Psoas muscle (tissue), 8 donors: ENCODE results near the gene MAPK4. TPM values are rescaled to one million over a fixed set of nuclear protein-coding genes. Genes with fewer than 3 reads are reported as not detected.

Source experiments
- ATAC-seq, 4 donors: fragments of 200-7000 bp; cut with Tn5 transposase; one replicate each; pipeline ENCODE4 v1.9.1; 2020; ENCODE audit warnings: moderate library complexity in 3 of 4, mild to moderate bottlenecking in 2 of 4
- DNase-seq, 2 donors: peaks; one replicate each; pipeline ENCODE4 v3.0.0-alpha.2; 2020
- H3K27ac ChIP-seq: fragments of 200-600 bp; one replicate; pipeline ENCODE4 v1.8.0; 2022
- H3K27me3 ChIP-seq, 3 donors: fragments of 200-600 bp in 1 of 3; one replicate each; pipeline versions ENCODE4 v1.6.1 to v1.8.0; 2013 to 2022; ENCODE audit warnings: low read length in 2 of 3, mild to moderate bottlenecking in 2 of 3, moderate library complexity in 1 of 3; ENCODE audit not compliant: insufficient read depth in 3 of 3
- H3K36me3 ChIP-seq, 2 donors: fragments of 200-600 bp in 1 of 2; one replicate each; pipeline versions ENCODE4 v1.6.1 to v1.8.0; 2013 to 2022; ENCODE audit warnings: low read depth in 1 of 2, mild to moderate bottlenecking in 1 of 2, moderate library complexity in 1 of 2; ENCODE audit not compliant: insufficient read depth in 1 of 2
- H3K4me1 ChIP-seq: fragments of 200-600 bp; one replicate; pipeline ENCODE4 v1.8.0; 2022
- H3K4me3 ChIP-seq: fragments of 200-600 bp; one replicate; pipeline ENCODE4 v1.8.0; 2022; ENCODE audit warnings: mild to moderate bottlenecking
- H3K9me3 ChIP-seq: fragments of 200-600 bp; one replicate; pipeline ENCODE4 v1.8.0; 2022
- CTCF ChIP-seq: fragments of 200-600 bp; IDR thresholded peaks from one replicate; pipeline ENCODE4 v1.8.0; 2022; ENCODE audit warnings: antibody characterized with exemption
- WGBS, 3 donors: extraction: QIAGEN DNeasy Blood & Tissue Kit; methylation state at CpG; one replicate each; pipeline versions ENCODE4 v1.1.6 to v1.1.7; 2013; 5-methylcytosine and 5-hydroxymethylcytosine counted together
- intact Hi-C, 2 donors: fragments of 100-400 bp; cut with DNase I; formaldehyde crosslinking; loops; one replicate each; pipeline versions ENCODE4 v1.11.0 to v1.14.2; 2022
- polyA plus RNA-seq, 3 donors: library from polyadenylated mRNA; stranded (reverse); fragments of 200-250 nt; gene quantifications; one replicate each; pipeline ENCODE4 v1.2.3, GENCODE V29; 2013
- total RNA-seq, 4 donors: library from RNA; stranded (reverse); fragmentation: NEBNext Ultra II Directional in 2 of 4; extraction: Animal tissue kit (Norgen Biotek cat#: 25700) in 2 of 4; gene quantifications; one replicate each; pipeline versions ENCODE4 v1.2.1 to v1.2.4, GENCODE V29; 2021 to 2023
- donor health status: healthy with polysubstance abuse.
- donor health status: DM: no; HTN: no; CAD: no; lungs with moderate emphysema.
- donor health status: Bipolar disorder and iron deficiency.
- donor health status: healthy.
- donor health status: DM: yes; HTN: yes; CAD: no.
- donor health status: DM: no; HTN: no; CAD: no.
- donor health status: DM: no; HTN: no; CAD: no.
- donor health status: DM: yes; HTN: yes; CAD: no.

Gene MAPK4
- total and polyA plus RNA-seq, 7 donors = 0.36 to 1.8 (median 0.68) TPM

GRCh38 chr18:50747849-50748242 lies 188.0 kb downstream of the MAPK4 start:
- H3K36me3 ChIP-seq = no peaks in the 10 kb centered on the region
- no peaks in the 10 kb centered on the region for H3K27me3 ChIP-seq
- H3K27ac ChIP-seq = no peak overlapping the region
- H3K4me3 ChIP-seq = no peak overlapping the region
- no peak for DNase-seq
- ATAC-seq = no peak
- 0 to 59% (median 3%) methylated on average over 1 of the region's 1 CpG for WGBS, 3 donors
- no peak for TF ChIP-seq CTCF
- intact Hi-C loops = no loop called here
- no peaks in the 10 kb centered on the region for H3K4me1 ChIP-seq
- H3K9me3 ChIP-seq = peaks cover 4% of the 10 kb centered on the region

GRCh38 chr18:50748243-50749229 lies 188.6 kb downstream of the MAPK4 start:
- no peak overlapping the region for H3K27ac ChIP-seq
- no peaks in the 10 kb centered on the region for H3K4me1 ChIP-seq
- 50 to 56% (median 53%) methylated on average over 9 of the region's 9 CpGs for WGBS, 3 donors
- no peak for TF ChIP-seq CTCF
- intact Hi-C loops = no loop called here
- DNase-seq (no peak), ATAC-seq (no peak)
- no peaks in the 10 kb centered on the region for H3K27me3 ChIP-seq
- H3K9me3 ChIP-seq = no peaks in the 10 kb centered on the region
- H3K4me3 ChIP-seq = no peak overlapping the region
- no peaks in the 10 kb centered on the region for H3K36me3 ChIP-seq

DNA sequence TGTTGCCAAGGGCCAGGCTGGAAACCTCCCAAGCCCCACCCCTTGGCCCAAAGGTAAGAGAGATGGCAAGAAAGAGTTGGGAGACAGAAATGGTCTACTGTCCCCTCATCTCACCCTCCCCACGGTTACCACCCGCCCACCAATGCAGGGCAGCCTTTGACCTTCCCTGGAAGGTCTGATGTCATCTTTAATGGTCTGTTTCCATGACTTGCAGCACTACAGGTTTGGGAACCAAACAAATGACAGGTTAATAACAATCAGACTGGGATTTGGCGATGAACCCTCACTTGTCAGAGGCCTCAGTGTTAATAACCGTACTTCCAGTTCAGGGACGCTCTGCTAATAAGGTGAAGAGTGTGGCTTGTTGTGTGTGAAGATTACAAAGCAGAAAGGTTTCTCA lies 189.5 kb downstream of the MAPK4 start:
- Histone ChIP-seq H3K36me3 (no peaks in the 10 kb centered on the region), H3K27me3 (no peaks in the 10 kb centered on the region), H3K9me3 (no peaks in the 10 kb centered on the region), H3K4me3 (no peak overlapping the region), H3K4me1 (no peaks in the 10 kb centered on the region), H3K27ac (no peak overlapping the region)
- no peak for TF ChIP-seq CTCF
- ATAC-seq = no peak
- 75 to 83% (median 79%) methylated on average over 5 of the region's 5 CpGs for WGBS, 3 donors
- intact Hi-C loops = no loop called here
- DNase-seq = no peak

GRCh38 chr18:50749945-50750344 lies 190.1 kb downstream of the MAPK4 start:
- Histone ChIP-seq H3K27me3 (no peaks in the 10 kb centered on the region), H3K27ac (no peak overlapping the region), H3K36me3 (no peaks in the 10 kb centered on the region), H3K4me3 (no peak overlapping the region), H3K4me1 (no peaks in the 10 kb centered on the region), H3K9me3 (no peaks in the 10 kb centered on the region)
- intact Hi-C loops = no loop called here
- whole genome bisulfite sequencing, 3 donors = 58 to 65% (median 62%) methylated on average over 4 of the region's 4 CpGs
- TF ChIP-seq CTCF = no peak
- no peak for DNase-seq
- ATAC-seq = no peak
